ENCODE results near the gene TMEM181. TPM values are rescaled to one million over a fixed set of nuclear protein-coding genes. Genes with fewer than 3 reads are reported as not detected.
"Not testable (repeated sequence)": the region's sequence is repeated elsewhere in the genome, so short reads cannot be mapped to it uniquely, and the experiment has no call there.

The TMEM181 gene
- polyA plus RNA-seq, 4 donors, result 14.9 to 41.1 (median 19.1) TPM

DNA sequence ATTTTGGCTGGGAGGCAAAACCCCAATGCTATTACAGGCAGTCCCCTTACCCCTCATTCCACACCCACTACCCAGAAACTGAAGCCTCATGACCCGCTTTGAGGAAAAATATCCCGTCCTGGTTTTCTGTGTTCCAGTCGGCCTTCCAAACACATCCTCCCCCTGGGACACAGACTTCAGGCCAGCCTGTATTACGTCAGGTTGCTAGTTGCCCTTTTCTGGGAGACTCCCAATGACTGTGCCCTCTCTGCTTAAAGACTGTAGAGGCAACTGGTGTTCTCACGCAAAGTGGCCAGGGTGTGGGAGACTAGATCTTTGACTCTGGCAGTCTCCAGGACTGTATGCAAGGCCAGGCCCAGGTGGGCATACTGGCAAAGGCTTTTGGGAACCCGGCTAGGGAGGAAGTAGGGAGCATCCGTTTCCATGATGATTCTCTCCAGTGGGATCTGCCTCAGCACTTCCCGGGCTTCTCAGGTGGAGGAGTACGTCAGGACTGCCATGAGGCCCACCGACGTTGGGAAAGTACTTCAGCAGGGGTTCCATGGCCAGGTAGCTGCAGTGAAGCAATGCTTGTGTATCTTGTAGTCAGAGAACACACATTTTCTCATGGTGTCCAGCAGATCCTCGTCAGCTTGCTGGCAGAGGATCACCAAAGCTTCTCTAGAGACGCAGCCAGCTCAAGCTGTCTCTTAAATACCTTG, 49.7 kb downstream of the TMEM181 start:
- H3K27me3 ChIP-seq (ENCODE audit: control insufficient read depth in 3 of 3, insufficient read depth in 3 of 3, low read length in 3 of 3), result no peaks in the 10 kb centered on the region
- 92 to 96% (median 95%) methylated on average over 13 of the region's 13 CpGs for WGBS, 3 donors
- no peak overlapping the region for H3K27ac ChIP-seq (ENCODE audit: low read depth in 1 of 3, low read length in 2 of 3)
- no peaks in the 10 kb centered on the region for H3K9me3 ChIP-seq (ENCODE audit: control insufficient read depth in 2 of 2, insufficient read depth in 1 of 2, low read depth in 1 of 2, low read length in 1 of 2)
- FAIRE-seq (no peak), DNase-seq (no peak)
- no peaks in the 10 kb centered on the region for H3K4me1 ChIP-seq (ENCODE audit: control insufficient read depth in 3 of 3, insufficient read depth in 2 of 3, low read depth in 1 of 3, low read length in 2 of 3)
- H3K4me3 ChIP-seq (ENCODE audit: low read depth in 1 of 3, low read length in 3 of 3), result no peak overlapping the region
- H3K36me3 ChIP-seq (ENCODE audit: control insufficient read depth in 3 of 3, insufficient read depth in 2 of 3, low read depth in 1 of 3, low read length in 3 of 3), result peaks cover 16 to 56% (median 43%) of the 10 kb centered on the region in 3 donors

DNA sequence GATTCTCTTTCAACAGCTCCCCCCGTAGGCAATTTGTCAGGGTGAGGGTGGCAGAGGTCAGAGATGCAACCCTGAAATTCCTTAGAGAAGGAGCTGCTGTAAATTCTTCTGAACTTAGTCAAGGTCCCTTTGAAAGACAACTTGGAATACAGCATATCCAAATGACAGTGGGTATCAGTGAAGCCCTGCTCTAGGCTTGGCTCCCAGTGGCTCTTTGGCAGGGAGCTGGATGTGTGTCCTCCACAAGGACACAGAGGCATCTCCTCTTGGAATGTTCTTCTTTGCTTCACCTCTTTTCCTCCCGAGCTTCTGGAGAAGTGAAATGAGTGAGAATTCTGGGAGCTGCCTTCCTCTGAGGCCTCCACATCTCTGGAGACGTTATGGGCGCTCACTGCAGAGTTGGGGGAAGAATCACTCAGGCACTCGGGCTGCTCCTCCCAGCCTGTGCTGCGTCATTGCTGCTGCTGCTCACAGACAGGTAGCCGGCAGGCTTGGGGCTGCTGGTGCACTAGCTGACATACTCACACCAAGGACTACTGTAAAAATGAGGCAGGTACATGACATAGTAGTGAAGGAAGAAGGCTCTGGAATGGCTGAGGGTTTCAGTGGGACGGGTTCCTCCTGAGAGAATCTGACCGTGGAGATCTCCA, 50.6 kb downstream of the TMEM181 start:
- Histone ChIP-seq H3K9me3 (ENCODE audit: control insufficient read depth in 2 of 2, insufficient read depth in 1 of 2, low read depth in 1 of 2, low read length in 1 of 2) (no peaks in the 10 kb centered on the region), H3K27ac (ENCODE audit: low read depth in 1 of 3, low read length in 2 of 3) (no peak overlapping the region), H3K36me3 (ENCODE audit: control insufficient read depth in 3 of 3, insufficient read depth in 2 of 3, low read depth in 1 of 3, low read length in 3 of 3) (peaks cover 16 to 53% (median 43%) of the 10 kb centered on the region in 3 donors), H3K4me3 (ENCODE audit: low read depth in 1 of 3, low read length in 3 of 3) (no peak overlapping the region), H3K27me3 (ENCODE audit: control insufficient read depth in 3 of 3, insufficient read depth in 3 of 3, low read length in 3 of 3) (no peaks in the 10 kb centered on the region), H3K4me1 (ENCODE audit: control insufficient read depth in 3 of 3, insufficient read depth in 2 of 3, low read depth in 1 of 3, low read length in 2 of 3) (no peaks in the 10 kb centered on the region)
- FAIRE-seq (no peak), DNase-seq (no peak)
- 79 to 85% (median 84%) methylated on average over 9 of the region's 9 CpGs for WGBS, 3 donors

DNA sequence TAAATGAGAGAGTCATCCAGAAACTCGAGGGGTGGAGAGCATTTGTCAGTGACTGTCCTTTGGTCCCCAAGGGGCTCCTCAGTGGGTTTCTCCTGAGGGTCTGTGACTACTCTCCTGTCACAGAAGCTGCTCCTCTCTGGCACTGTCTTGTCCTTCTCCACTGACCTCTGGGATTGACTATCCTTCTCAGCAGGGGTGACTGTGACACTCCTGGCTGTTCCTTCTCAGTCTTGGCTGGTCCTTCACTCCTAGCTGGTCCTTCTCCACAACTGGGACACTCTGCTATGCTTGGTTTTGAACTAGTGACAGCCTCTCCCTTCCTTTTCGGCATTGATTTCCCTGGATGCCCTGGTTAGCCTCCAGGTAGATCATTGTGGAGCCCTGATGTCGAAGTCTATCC, 51.1 kb downstream of the TMEM181 start:
- Histone ChIP-seq H3K4me3 (ENCODE audit: low read depth in 1 of 3, low read length in 3 of 3) (no peak overlapping the region), H3K27ac (ENCODE audit: low read depth in 1 of 3, low read length in 2 of 3) (no peak overlapping the region), H3K36me3 (ENCODE audit: control insufficient read depth in 3 of 3, insufficient read depth in 2 of 3, low read depth in 1 of 3, low read length in 3 of 3) (peaks cover 13 to 48% (median 37%) of the 10 kb centered on the region in 3 donors), H3K27me3 (ENCODE audit: control insufficient read depth in 3 of 3, insufficient read depth in 3 of 3, low read length in 3 of 3) (no peaks in the 10 kb centered on the region), H3K4me1 (ENCODE audit: control insufficient read depth in 3 of 3, insufficient read depth in 2 of 3, low read depth in 1 of 3, low read length in 2 of 3) (no peaks in the 10 kb centered on the region), H3K9me3 (ENCODE audit: control insufficient read depth in 2 of 2, insufficient read depth in 1 of 2, low read depth in 1 of 2, low read length in 1 of 2) (no peaks in the 10 kb centered on the region)
- FAIRE-seq (no peak), DNase-seq (no peak)
- WGBS, 3 donors, result 80 to 88% (median 84%) methylated on average over 3 of the region's 3 CpGs

DNA sequence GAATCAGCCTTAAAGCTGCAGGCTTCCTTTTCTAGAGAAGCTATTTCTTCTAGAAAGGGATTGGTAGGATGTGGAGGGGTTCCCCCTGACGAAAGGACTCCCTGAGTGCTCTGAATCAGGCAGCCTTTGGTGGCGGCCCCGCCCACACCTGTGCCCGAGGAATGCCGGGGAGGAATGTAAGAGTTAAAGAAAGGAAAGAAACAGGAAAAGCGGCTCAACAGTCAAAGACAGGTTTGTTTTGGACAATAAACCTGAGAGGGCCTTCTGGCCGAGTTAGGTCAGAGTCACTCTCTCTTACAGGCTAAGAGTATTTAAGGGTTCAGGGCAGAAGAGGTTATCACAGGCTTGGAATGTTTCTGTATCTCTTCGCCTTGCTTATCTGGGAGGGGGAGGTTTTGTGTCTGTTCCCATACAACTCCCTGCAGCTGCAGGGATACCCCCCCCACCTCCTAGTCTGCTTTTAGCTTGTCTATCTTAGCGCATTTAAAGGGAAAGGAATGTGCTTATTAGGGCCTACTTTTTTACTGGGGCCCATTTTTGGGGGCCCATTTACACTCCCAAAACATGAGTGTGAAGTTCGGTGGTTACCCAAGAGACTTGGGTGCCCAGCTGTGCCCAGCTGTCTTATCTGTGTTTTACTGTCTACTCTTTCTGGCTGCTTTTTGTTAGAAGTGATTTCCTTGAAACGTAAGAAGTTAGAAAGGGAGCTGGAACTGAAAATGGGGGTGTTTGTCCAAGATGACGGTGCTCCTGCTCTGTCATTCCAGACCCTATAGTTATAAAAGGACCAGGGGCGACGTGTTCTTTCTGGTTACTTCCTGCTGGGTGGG, 51.9 kb downstream of the TMEM181 start:
- peaks cover 11 to 42% (median 32%) of the 10 kb centered on the region in 3 donors for H3K36me3 ChIP-seq (ENCODE audit: control insufficient read depth in 3 of 3, insufficient read depth in 2 of 3, low read depth in 1 of 3, low read length in 3 of 3)
- DNase-seq, result peak in 1 of 2 donors; percentile 29
- no peak for FAIRE-seq
- no peak overlapping the region for H3K27ac ChIP-seq (ENCODE audit: low read depth in 1 of 3, low read length in 2 of 3)
- 73 to 82% (median 73%) methylated on average over 14 of the region's 14 CpGs for WGBS, 3 donors
- no peaks in the 10 kb centered on the region for H3K9me3 ChIP-seq (ENCODE audit: control insufficient read depth in 2 of 2, insufficient read depth in 1 of 2, low read depth in 1 of 2, low read length in 1 of 2)
- H3K4me1 ChIP-seq (ENCODE audit: control insufficient read depth in 3 of 3, insufficient read depth in 2 of 3, low read depth in 1 of 3, low read length in 2 of 3), result no peaks in the 10 kb centered on the region
- H3K27me3 ChIP-seq (ENCODE audit: control insufficient read depth in 3 of 3, insufficient read depth in 3 of 3, low read length in 3 of 3), result no peaks in the 10 kb centered on the region
- H3K4me3 ChIP-seq (ENCODE audit: low read depth in 1 of 3, low read length in 3 of 3), result no peak overlapping the region

DNA sequence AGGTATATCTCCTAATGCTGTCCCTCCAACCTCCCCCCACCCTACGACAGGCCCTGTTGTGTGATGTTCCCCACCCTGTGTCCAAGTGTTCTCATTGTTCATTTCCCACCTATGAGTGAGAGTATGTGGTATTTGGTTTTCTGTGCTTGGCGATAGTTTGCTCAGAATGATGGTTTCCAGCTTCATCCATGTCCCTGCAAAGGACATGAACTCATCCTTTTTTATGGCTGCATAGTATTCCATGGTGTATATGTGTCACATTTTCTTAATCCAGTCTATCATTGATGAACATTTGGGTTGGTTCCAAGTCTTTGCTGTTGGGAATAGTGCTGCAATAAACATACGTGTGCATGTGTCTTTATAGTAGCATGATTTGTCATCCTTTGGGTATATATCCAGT, 54.7 kb downstream of the TMEM181 start:
- not testable (repeated sequence) for H3K9me3 ChIP-seq (ENCODE audit: control insufficient read depth in 2 of 2, insufficient read depth in 1 of 2, low read depth in 1 of 2, low read length in 1 of 2); H3K27ac ChIP-seq (ENCODE audit: low read depth in 1 of 3, low read length in 2 of 3); FAIRE-seq; H3K4me1 ChIP-seq (ENCODE audit: control insufficient read depth in 3 of 3, insufficient read depth in 2 of 3, low read depth in 1 of 3, low read length in 2 of 3); H3K4me3 ChIP-seq (ENCODE audit: low read depth in 1 of 3, low read length in 3 of 3); DNase-seq; H3K27me3 ChIP-seq (ENCODE audit: control insufficient read depth in 3 of 3, insufficient read depth in 3 of 3, low read length in 3 of 3)
- 97 to 99% (median 98%) methylated on average over 3 of the region's 3 CpGs for WGBS, 3 donors
- H3K36me3 ChIP-seq (ENCODE audit: control insufficient read depth in 3 of 3, insufficient read depth in 2 of 3, low read depth in 1 of 3, low read length in 3 of 3), result peaks cover 11 to 20% (median 19%) of the 10 kb centered on the region in 3 donors

DNA sequence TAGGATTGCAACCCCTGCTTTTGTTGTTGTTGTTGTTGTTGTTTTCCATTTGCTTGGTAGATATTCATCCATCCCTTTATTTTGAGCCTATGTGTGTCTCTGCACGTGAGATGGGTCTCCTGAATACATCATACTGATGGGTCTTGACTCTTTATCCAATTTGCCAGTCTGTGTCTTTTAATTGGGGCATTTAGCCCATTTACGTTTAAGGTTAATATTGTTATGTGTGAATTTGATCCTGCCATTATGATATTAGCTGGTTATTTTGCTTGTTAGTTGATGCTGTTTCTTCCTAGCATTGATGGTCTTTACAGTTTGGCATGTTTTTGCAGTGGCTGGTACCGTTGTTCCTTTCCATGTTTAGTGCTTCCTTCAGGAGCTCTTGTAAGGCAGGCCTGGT, 58.4 kb downstream of the TMEM181 start:
- not testable (repeated sequence) for FAIRE-seq

DNA sequence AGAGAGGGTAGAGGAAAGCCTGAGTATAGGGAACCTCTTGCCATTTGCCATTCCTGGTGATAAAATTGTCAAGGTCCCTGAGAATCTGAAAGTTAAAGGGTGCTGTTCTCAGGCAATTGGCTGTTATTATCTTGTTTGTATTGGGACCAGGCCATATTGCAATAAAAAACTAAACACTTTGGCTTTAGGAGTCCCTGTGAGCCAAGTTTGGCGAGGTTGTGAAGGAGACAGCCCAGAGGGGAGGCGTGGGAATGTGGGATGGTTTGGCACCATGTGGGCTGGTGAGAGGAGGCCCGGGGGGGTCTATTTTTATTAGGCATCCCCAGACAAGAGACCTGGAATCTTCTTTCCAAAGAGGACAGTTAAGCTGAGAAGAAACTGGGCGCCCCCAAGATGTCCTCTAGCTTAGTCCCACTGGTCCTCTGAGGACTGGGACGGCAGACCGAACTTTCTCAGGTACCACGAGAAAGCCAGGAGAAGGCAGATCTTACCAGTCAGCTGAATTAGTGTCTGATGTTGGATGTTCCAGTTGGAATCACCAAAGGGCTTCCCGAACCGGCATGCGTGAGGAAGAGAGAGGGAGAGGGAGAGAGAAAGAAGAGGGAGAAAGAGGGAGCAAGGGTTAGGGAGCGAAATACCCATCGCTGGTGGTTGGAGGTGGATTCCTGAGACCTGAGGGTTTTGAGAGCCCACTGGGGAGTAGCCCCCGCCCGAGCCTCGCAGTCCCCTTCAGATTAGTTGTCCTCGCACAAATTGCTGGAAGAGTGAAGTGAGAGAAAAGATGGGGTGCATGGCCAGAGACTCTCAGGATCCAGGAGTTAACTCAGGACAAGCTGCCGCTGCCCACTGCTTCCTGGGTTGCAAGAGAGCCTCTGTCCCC, 60.3 kb downstream of the TMEM181 start:
- WGBS, 3 donors, result 84 to 89% (median 85%) methylated on average over 17 of the region's 17 CpGs
- H3K4me3 ChIP-seq (ENCODE audit: low read depth in 1 of 3, low read length in 3 of 3), result no peak overlapping the region
- H3K36me3 ChIP-seq (ENCODE audit: control insufficient read depth in 3 of 3, insufficient read depth in 2 of 3, low read depth in 1 of 3, low read length in 3 of 3), result peaks cover 3 to 50% (median 18%) of the 10 kb centered on the region in 3 donors
- no peaks in the 10 kb centered on the region for H3K4me1 ChIP-seq (ENCODE audit: control insufficient read depth in 3 of 3, insufficient read depth in 2 of 3, low read depth in 1 of 3, low read length in 2 of 3)
- no peak overlapping the region for H3K27ac ChIP-seq (ENCODE audit: low read depth in 1 of 3, low read length in 2 of 3)
- DNase-seq, result no peak
- no peaks in the 10 kb centered on the region for H3K27me3 ChIP-seq (ENCODE audit: control insufficient read depth in 3 of 3, insufficient read depth in 3 of 3, low read length in 3 of 3)
- FAIRE-seq, result no peak
- peaks cover 0 to 2% of the 10 kb centered on the region in 2 donors for H3K9me3 ChIP-seq (ENCODE audit: control insufficient read depth in 2 of 2, insufficient read depth in 1 of 2, low read depth in 1 of 2, low read length in 1 of 2)

More for the DNA sequence above, 58.4 kb downstream of the TMEM181 start:
- not testable (repeated sequence) for DNase-seq; H3K27ac ChIP-seq (ENCODE audit: low read depth in 1 of 3, low read length in 2 of 3); H3K4me3 ChIP-seq (ENCODE audit: low read depth in 1 of 3, low read length in 3 of 3); H3K9me3 ChIP-seq (ENCODE audit: control insufficient read depth in 2 of 2, insufficient read depth in 1 of 2, low read depth in 1 of 2, low read length in 1 of 2); H3K27me3 ChIP-seq (ENCODE audit: control insufficient read depth in 3 of 3, insufficient read depth in 3 of 3, low read length in 3 of 3); H3K4me1 ChIP-seq (ENCODE audit: control insufficient read depth in 3 of 3, insufficient read depth in 2 of 3, low read depth in 1 of 3, low read length in 2 of 3)
- H3K36me3 ChIP-seq (ENCODE audit: control insufficient read depth in 3 of 3, insufficient read depth in 2 of 3, low read depth in 1 of 3, low read length in 3 of 3), result peaks cover 3 to 34% (median 19%) of the 10 kb centered on the region in 3 donors
- WGBS, 3 donors, result 93 to 98% (median 96%) methylated on average over 3 of the region's 3 CpGs
